BJ (cell line): ENCODE results near the gene TRPV4. TPM values are rescaled to one million over a fixed set of nuclear protein-coding genes. Genes with fewer than 3 reads are reported as not detected.

Source experiments
- CTCF ChIA-PET: fragments of 350-600 bp; formaldehyde crosslinking; extraction: SDS; loops from one replicate; lab custom pipeline; 2021; ENCODE audit warnings: antibody characterized with exemption, inconsistent platforms; lab: Yijun Ruan, JAX
- POLR2A ChIA-PET: fragments of 300-600 bp; sonication (Branson Sonifier 250); formaldehyde crosslinking; extraction: SDS; loops from one replicate; lab custom pipeline; 2021; ENCODE audit warnings: antibody characterized with exemption; lab: Charles Lee
- DNase-seq: peaks from one replicate; pipeline ENCODE4 v3.0.0-alpha.2; 2011; ENCODE audit warnings: low read depth
- H3K27me3 ChIP-seq: 2 replicates; pipeline ENCODE4 v1.6.0; 2011; ENCODE audit warnings: low read length; ENCODE audit not compliant: control insufficient read depth, insufficient read depth
- H3K36me3 ChIP-seq: 2 replicates; pipeline ENCODE4 v1.5.1; 2011; ENCODE audit warnings: low read length; ENCODE audit not compliant: control insufficient read depth, insufficient read depth
- H3K4me3 ChIP-seq: 2 replicates; pipeline ENCODE4 v1.5.1; 2011; ENCODE audit warnings: low read depth, mild to moderate bottlenecking, control low read depth, low read length
- polyA plus RNA-seq: library from polyadenylated mRNA; depleted of rRNA; stranded (reverse); fragments of >200 nt; gene quantifications from 2 replicates; pipeline ENCODE4 v1.2.3, GENCODE V29; 2011
- TF ChIP-seq, protein P1 (sequence below): IDR thresholded peaks from 2 replicates; pipeline ENCODE4 v1.5.1; 2011; ENCODE audit warnings: low read depth, mild to moderate bottlenecking, control low read depth, inconsistent platforms, low read length, moderate library complexity; ENCODE audit not compliant: insufficient read depth

Gene TRPV4
- polyA plus RNA-seq, 1 experiment = 13.4 TPM

DNA sequence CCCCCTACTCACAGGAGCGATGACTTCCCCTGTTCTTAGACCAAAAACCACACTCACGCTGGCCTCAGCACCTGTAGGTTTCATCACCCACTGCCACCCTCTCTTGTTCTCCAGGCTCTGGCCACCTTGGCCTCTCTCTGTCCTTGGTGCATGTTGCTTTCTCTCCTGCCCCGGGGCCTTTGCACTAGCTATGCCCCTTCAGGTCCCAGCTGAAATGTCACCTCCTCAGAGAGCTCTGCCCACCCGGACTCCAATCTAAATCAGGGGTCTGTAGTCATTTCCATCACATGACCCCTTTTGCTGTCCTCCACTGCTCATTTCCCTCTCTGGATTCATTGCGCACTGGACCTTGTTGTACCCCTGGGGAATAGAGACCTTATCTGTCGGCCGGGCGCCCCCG lies 8.2 kb upstream of the TRPV4 start:
- H3K4me3 ChIP-seq = no peak overlapping the region
- CTCF ChIA-PET = interaction anchor here (0.9 to 10.4 kb wide), 4 partner anchors 11 to 244 kb away, joined by 3 to 174 read pairs (median 6); no protein-coding TSS in a partner anchor
- H3K27me3 ChIP-seq = no peaks in the 10 kb centered on the region
- POLR2A ChIA-PET = no interaction called here
- TF ChIP-seq, protein P1, sequence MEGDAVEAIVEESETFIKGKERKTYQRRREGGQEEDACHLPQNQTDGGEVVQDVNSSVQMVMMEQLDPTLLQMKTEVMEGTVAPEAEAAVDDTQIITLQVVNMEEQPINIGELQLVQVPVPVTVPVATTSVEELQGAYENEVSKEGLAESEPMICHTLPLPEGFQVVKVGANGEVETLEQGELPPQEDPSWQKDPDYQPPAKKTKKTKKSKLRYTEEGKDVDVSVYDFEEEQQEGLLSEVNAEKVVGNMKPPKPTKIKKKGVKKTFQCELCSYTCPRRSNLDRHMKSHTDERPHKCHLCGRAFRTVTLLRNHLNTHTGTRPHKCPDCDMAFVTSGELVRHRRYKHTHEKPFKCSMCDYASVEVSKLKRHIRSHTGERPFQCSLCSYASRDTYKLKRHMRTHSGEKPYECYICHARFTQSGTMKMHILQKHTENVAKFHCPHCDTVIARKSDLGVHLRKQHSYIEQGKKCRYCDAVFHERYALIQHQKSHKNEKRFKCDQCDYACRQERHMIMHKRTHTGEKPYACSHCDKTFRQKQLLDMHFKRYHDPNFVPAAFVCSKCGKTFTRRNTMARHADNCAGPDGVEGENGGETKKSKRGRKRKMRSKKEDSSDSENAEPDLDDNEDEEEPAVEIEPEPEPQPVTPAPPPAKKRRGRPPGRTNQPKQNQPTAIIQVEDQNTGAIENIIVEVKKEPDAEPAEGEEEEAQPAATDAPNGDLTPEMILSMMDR = no peak
- no peaks in the 10 kb centered on the region for H3K36me3 ChIP-seq
- DNase-seq = no peak

DNA sequence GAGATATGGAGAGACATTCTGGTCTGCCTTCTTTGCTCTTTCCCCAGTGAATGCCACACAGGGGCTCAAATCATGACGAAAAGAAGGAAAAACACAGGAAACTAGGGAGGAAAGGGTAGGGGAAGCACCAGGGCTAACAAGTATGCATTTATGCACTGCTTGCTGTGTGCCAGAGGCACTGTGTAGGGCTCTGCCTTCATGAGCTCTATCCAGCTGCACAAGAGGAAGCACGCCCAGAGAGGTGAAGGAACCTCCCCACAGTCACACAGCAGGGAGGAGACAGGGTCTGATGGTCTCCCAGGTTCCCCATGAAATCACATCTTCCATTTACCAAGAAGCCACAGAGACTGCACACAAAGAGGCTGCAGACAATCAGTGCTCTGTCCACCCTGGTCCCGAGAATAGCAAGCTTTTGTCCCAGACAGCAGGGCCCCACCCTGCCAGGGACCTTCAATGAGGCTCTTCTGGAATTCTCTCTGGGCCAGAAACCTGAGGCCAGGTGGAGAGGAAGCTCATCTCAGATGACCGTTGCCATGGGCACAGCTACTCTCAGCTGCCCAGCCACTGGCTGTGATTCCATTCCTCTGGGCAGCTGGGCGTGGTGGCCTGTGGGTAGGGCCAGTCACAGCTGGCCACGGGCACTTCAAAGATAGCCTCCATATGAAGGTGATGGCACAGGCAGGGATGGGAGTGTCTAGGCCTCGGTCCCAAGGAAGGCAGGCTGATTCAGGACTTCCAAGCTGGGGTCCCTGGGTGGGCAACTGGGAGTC lies 7.3 kb upstream of the TRPV4 start:
- ChIA-PET CTCF (interaction anchor here (0.9 to 10.4 kb wide), 3 partner anchors 10 to 35 kb away, joined by 3 to 174 read pairs (median 4); no protein-coding TSS in a partner anchor), POLR2A (interaction anchor here (0.6 kb wide), 1 partner anchor 25 kb away, joined by 3 read pairs; no protein-coding TSS in a partner anchor)
- no peaks in the 10 kb centered on the region for H3K27me3 ChIP-seq
- H3K36me3 ChIP-seq = no peaks in the 10 kb centered on the region
- no peak for DNase-seq
- no peak overlapping the region for H3K4me3 ChIP-seq
- TF ChIP-seq, protein P1 = no peak

DNA sequence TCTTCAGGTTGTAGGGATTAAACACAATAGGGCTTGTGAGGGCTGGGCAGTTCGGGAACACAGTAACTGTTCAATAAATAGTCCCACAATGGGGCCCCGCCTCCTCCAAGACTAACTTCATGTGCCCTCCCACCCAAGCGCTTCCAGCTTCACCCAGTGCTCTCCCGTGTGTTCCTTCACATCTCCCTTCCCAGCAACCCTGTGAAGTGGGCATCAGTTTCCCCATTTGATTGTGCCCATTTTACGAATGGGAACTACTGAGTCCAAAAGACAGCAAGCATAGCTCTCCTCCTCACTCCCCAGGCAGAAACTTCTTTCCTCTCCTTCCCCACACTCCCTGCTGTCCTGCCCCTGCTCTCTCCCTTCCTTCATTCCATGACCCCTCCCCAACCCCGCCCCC lies 6.2 kb upstream of the TRPV4 start:
- H3K4me3 ChIP-seq = no peak overlapping the region
- H3K27me3 ChIP-seq = no peaks in the 10 kb centered on the region
- ChIA-PET POLR2A (no interaction called here), CTCF (no interaction called here)
- H3K36me3 ChIP-seq = no peaks in the 10 kb centered on the region
- TF ChIP-seq, protein P1 = no peak
- DNase-seq = no peak

- H3K4me3 ChIP-seq = no peak overlapping the region
- no peaks in the 10 kb centered on the region for H3K27me3 ChIP-seq
- TF ChIP-seq, protein P1 = no peak
- DNase-seq = no peak
- H3K36me3 ChIP-seq = no peaks in the 10 kb centered on the region
- ChIA-PET CTCF (interaction anchor here (1.9 to 4.5 kb wide), 2 partner anchors 8 to 32 kb away, joined by 11 to 31 read pairs; no protein-coding TSS in a partner anchor), POLR2A (no interaction called here)
Observed at GRCh38 chr12:109836916-109837315, 3.7 kb upstream of the TRPV4 start.

- DNase-seq = no peak
- Histone ChIP-seq H3K36me3 (no peaks in the 10 kb centered on the region), H3K4me3 (no peak overlapping the region), H3K27me3 (no peaks in the 10 kb centered on the region)
- ChIA-PET POLR2A (no interaction called here), CTCF (interaction anchor here (1.6 to 4.5 kb wide), 3 partner anchors 9 to 31 kb away, joined by 6 to 31 read pairs (median 11); no protein-coding TSS in a partner anchor)
- TF ChIP-seq, protein P1 = no peak
Observed at GRCh38 chr12:109835827-109836226, 2.6 kb upstream of the TRPV4 start.
